ENCODE results near the gene ARID1B.

GRCh38 chr6:156779206-156780094, 2.3 kb downstream of the ARID1B start:
- TF ChIP-seq, protein P1, sequence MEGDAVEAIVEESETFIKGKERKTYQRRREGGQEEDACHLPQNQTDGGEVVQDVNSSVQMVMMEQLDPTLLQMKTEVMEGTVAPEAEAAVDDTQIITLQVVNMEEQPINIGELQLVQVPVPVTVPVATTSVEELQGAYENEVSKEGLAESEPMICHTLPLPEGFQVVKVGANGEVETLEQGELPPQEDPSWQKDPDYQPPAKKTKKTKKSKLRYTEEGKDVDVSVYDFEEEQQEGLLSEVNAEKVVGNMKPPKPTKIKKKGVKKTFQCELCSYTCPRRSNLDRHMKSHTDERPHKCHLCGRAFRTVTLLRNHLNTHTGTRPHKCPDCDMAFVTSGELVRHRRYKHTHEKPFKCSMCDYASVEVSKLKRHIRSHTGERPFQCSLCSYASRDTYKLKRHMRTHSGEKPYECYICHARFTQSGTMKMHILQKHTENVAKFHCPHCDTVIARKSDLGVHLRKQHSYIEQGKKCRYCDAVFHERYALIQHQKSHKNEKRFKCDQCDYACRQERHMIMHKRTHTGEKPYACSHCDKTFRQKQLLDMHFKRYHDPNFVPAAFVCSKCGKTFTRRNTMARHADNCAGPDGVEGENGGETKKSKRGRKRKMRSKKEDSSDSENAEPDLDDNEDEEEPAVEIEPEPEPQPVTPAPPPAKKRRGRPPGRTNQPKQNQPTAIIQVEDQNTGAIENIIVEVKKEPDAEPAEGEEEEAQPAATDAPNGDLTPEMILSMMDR (IDR thresholded peaks at IDR 0.05) = peak in 3 of 6 experiments; percentile 13 to 36 (median 21)
- peak in 1 of 2 donors; percentile 22 for TF ChIP-seq POLR2A (IDR thresholded peaks at IDR 0.05)

Data from adrenal gland (tissue), 5 donors.